ENCODE data around the gene DTYMK. TPM values are rescaled to one million over a fixed set of nuclear protein-coding genes. Genes with fewer than 3 reads are reported as not detected.
A peak's percentile ranks its signal among the peaks of the same experiment; 100 is the strongest.

The DTYMK gene
- total and polyA plus RNA-seq, 7 donors = 6.4 to 24.6 (median 8.1) TPM

DNA sequence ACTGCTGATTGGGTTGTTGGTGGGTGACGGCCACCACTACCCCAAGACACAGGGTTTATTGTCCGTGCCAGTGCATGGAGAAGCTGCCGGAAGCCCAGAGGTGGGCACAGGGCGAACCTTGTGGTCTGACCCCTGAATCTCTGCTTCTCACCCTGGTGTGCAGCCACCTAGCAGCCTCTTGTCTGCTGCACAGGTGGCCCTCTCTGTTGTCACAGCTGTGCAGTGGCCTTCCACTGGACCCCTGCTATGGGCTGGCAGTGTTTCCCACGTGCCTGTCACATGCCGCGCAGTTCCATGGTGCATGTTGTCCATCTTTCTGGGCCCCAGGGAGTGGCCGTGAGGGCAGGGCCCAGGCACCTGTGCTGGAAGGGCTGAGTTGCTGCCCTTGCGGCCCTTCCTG lies 33.9 kb downstream of the DTYMK start:
- ATAC-seq (no peak), DNase-seq (no peak)
- TF ChIP-seq, protein P1, sequence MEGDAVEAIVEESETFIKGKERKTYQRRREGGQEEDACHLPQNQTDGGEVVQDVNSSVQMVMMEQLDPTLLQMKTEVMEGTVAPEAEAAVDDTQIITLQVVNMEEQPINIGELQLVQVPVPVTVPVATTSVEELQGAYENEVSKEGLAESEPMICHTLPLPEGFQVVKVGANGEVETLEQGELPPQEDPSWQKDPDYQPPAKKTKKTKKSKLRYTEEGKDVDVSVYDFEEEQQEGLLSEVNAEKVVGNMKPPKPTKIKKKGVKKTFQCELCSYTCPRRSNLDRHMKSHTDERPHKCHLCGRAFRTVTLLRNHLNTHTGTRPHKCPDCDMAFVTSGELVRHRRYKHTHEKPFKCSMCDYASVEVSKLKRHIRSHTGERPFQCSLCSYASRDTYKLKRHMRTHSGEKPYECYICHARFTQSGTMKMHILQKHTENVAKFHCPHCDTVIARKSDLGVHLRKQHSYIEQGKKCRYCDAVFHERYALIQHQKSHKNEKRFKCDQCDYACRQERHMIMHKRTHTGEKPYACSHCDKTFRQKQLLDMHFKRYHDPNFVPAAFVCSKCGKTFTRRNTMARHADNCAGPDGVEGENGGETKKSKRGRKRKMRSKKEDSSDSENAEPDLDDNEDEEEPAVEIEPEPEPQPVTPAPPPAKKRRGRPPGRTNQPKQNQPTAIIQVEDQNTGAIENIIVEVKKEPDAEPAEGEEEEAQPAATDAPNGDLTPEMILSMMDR (IDR thresholded peaks at IDR 0.05) = no peak
- intact Hi-C loops (cut with DNase I) = no loop called here
- H3K9me3 ChIP-seq = no peaks in the 10 kb centered on the region
- H3K4me3 ChIP-seq = no peak overlapping the region
- H3K36me3 ChIP-seq (ENCODE audit: insufficient read depth in 1 of 2, low read depth in 1 of 2) = peaks cover 0 to 59% of the 10 kb centered on the region in 2 donors
- H3K27ac ChIP-seq = no peak overlapping the region
- H3K4me1 ChIP-seq = no peaks in the 10 kb centered on the region
- no peaks in the 10 kb centered on the region for H3K27me3 ChIP-seq (ENCODE audit: insufficient read depth in 3 of 3, low read length in 2 of 3)
- 97% methylated on average over 9 of the region's 9 CpGs for WGBS, 3 donors

DNA sequence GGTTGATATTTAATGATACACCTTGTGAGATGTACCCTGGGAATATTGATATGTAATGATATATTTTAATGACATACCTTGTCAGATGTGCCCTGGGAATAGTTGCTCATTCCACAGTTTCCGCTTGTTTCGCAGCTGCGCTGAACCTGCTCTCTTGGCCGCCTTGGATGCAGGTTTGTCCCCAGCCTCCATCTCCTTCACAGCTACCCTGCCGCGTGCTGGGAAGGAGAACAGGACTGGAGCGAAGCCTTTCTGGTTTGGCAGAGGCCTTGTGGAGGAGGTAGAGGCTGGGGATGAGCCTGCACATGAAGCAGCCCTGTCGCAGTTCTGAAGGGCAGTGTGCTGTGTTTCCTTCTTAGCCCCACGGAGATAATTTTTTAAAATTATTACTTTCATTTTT lies 34.5 kb downstream of the DTYMK start:
- intact Hi-C loops (cut with DNase I) = no loop called here
- no peak for DNase-seq

DNA sequence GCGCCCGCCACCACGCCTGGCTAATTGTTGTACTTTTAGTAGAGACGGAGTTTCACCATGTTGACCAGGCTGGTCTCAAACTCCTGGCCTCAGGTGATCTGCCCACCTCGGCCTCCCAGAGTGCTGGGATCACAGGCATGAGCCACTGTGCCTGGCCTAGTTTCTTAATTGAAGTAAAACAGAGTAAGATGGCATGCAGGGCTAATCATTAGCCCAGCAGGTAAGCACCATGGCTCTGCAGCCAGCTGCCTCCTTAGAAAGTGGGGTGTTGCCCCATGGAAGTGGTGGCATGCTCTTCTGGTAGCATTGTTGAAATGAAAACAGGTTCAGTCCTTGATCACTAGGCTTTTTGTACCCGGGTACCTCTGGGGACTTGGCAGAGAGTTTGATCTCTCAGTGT lies 36.7 kb downstream of the DTYMK start:
- no peak for DNase-seq
- 82 to 94% (median 89%) methylated on average over 6 of the region's 6 CpGs for WGBS, 3 donors
- no peak overlapping the region for H3K4me3 ChIP-seq
- ATAC-seq = no peak
- TF ChIP-seq, protein P1 (IDR thresholded peaks at IDR 0.05) = no peak
- no peaks in the 10 kb centered on the region for H3K27me3 ChIP-seq (ENCODE audit: insufficient read depth in 3 of 3, low read length in 2 of 3)
- intact Hi-C loops (cut with DNase I) = no loop called here
- H3K9me3 ChIP-seq = no peaks in the 10 kb centered on the region
- peaks cover 0 to 39% of the 10 kb centered on the region in 2 donors for H3K36me3 ChIP-seq (ENCODE audit: insufficient read depth in 1 of 2, low read depth in 1 of 2)
- H3K27ac ChIP-seq = no peak overlapping the region
- H3K4me1 ChIP-seq = peaks cover 6% of the 10 kb centered on the region

More for the DNA sequence above, 34.5 kb downstream of the DTYMK start:
- Histone ChIP-seq H3K4me3 (no peak overlapping the region), H3K9me3 (no peaks in the 10 kb centered on the region), H3K4me1 (no peaks in the 10 kb centered on the region), H3K27ac (no peak overlapping the region), H3K36me3 (ENCODE audit: insufficient read depth in 1 of 2, low read depth in 1 of 2) (peaks cover 0 to 56% of the 10 kb centered on the region in 2 donors), H3K27me3 (ENCODE audit: insufficient read depth in 3 of 3, low read length in 2 of 3) (no peaks in the 10 kb centered on the region)
- no peak for ATAC-seq
- TF ChIP-seq, protein P1 (IDR thresholded peaks at IDR 0.05) = no peak
- 95 to 99% (median 98%) methylated on average over 9 of the region's 9 CpGs for WGBS, 3 donors

DNA sequence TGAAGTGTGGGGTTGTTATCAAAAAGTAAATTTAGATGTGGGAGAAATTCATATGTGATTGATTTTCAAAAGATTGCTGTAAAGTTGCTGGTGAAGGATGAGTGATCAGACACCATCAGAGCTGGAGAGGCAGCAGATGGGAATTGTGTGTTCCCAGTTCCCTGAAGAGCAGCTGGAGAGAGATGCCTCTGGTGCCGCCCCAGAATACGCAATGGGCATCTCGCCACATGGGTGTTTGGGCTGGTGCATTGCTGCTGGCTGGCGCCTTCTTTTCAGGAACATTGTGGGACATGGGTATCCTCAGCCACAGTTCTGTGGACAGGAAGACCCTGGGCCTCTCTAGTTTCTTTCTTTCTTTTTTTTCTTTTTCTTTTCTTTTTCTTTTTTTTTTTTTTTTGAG lies 37.2 kb downstream of the DTYMK start:
- ATAC-seq (peak in 3 of 4 donors; percentile 54 to 67 (median 59)), DNase-seq (no peak)
- TF ChIP-seq, protein P1 (IDR thresholded peaks at IDR 0.05) = no peak
- intact Hi-C loops (cut with DNase I) = no loop called here
- H3K4me3 ChIP-seq = no peak overlapping the region
- peaks cover 6% of the 10 kb centered on the region for H3K4me1 ChIP-seq
- H3K9me3 ChIP-seq = no peaks in the 10 kb centered on the region
- H3K27me3 ChIP-seq (ENCODE audit: insufficient read depth in 3 of 3, low read length in 2 of 3) = no peaks in the 10 kb centered on the region
- WGBS, 3 donors = 35 to 56% (median 53%) methylated on average over 4 of the region's 4 CpGs
- H3K27ac ChIP-seq = no peak overlapping the region
- peaks cover 0 to 34% of the 10 kb centered on the region in 2 donors for H3K36me3 ChIP-seq (ENCODE audit: insufficient read depth in 1 of 2, low read depth in 1 of 2)

DNA sequence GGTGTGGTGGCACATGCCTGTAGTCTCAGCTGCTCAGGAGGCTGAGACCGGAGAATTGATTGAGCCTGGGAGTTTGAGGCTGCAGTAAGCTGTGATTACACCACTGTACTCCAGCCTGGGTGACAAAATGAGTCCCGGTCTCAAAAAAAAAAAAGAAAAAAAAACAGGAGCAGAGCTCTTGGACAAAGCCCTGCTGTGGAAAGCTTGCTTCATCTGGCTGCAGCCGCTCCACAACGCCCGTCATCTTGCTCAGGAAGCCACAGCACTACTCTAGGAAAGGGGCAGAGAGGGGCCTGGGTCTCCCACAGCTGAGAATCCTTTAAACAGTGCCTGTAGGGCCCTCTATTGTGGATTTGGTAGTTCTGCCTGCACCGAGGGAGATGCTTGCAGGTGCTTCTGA lies 38.2 kb downstream of the DTYMK start:
- WGBS, 3 donors = 76 to 81% (median 79%) methylated on average over 6 of the region's 6 CpGs
- Histone ChIP-seq H3K4me1 (peaks cover 6% of the 10 kb centered on the region), H3K36me3 (ENCODE audit: insufficient read depth in 1 of 2, low read depth in 1 of 2) (peaks cover 0 to 26% of the 10 kb centered on the region in 2 donors), H3K27me3 (ENCODE audit: insufficient read depth in 3 of 3, low read length in 2 of 3) (no peaks in the 10 kb centered on the region), H3K4me3 (no peak overlapping the region), H3K27ac (no peak overlapping the region), H3K9me3 (no peaks in the 10 kb centered on the region)
- DNase-seq = no peak
- no peak for ATAC-seq
- TF ChIP-seq, protein P1 (IDR thresholded peaks at IDR 0.05) = no peak
- intact Hi-C loops (cut with DNase I) = no loop called here

All from psoas muscle (tissue), 8 donors.